D721Med (cell line): Measurements from ENCODE around the gene ADGRD2.

Experiments used
- DNase-seq: peaks from one replicate; pipeline ENCODE4 v3.0.0; 2011; ENCODE audit warnings: low spot score; ENCODE audit not compliant: insufficient read length
- FAIRE-seq: peaks from 2 replicates; lab custom pipeline; 2011; peaks lifted over from hg19 to GRCh38; lab: Jason Lieb, UNC
- TF ChIP-seq, protein P1 (sequence below): IDR thresholded peaks from 2 replicates; pipeline ENCODE4 v1.5.1; 2012; ENCODE audit warnings: mild to moderate bottlenecking, control low read depth; ENCODE audit not compliant: insufficient read depth; ENCODE audit errors: missing control alignments

ADGRD2 gene

DNA sequence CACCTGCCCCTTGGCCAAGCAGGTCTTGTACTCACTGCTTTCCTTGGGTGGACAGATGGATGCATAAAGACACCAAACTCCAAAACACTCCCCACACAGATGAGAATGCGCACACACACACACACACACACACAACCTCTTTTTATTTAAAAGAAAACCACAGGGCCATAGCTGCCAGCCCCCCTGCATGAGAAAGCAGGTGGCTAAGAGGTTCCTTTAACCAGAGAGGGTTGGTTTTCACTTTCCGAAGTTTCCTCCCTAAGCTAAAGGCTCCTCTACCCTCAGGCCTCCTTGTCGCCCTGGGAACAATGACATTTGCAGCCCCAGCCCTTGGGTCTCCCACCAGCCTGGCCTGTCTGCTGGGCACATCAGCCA is 45.8 kb downstream of the ADGRD2 start:
- no peak for FAIRE-seq
- TF ChIP-seq, protein P1, sequence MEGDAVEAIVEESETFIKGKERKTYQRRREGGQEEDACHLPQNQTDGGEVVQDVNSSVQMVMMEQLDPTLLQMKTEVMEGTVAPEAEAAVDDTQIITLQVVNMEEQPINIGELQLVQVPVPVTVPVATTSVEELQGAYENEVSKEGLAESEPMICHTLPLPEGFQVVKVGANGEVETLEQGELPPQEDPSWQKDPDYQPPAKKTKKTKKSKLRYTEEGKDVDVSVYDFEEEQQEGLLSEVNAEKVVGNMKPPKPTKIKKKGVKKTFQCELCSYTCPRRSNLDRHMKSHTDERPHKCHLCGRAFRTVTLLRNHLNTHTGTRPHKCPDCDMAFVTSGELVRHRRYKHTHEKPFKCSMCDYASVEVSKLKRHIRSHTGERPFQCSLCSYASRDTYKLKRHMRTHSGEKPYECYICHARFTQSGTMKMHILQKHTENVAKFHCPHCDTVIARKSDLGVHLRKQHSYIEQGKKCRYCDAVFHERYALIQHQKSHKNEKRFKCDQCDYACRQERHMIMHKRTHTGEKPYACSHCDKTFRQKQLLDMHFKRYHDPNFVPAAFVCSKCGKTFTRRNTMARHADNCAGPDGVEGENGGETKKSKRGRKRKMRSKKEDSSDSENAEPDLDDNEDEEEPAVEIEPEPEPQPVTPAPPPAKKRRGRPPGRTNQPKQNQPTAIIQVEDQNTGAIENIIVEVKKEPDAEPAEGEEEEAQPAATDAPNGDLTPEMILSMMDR = no peak
- no peak for DNase-seq

DNA sequence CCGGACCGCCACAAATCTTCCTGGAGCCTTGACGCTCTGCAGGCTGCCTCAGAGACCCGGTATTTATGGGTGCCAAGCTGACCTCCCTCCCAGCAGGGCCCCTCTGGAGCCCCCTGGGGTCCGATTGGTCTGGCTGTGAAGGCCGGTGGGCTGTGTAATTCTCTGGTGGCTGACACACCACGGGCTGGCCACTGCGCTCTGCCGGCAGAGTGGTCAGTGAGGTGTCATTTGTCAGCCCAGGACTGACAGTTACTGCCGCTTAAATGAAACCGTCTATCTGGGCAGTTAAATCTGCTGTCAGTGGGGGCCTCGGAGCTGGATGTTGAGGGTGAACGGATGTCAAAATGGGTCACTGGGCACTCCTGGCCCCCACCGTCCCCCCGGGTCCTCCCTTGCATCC is 46.2 kb downstream of the ADGRD2 start:
- DNase-seq (no peak), FAIRE-seq (no peak)
- TF ChIP-seq, protein P1 = no peak

DNA sequence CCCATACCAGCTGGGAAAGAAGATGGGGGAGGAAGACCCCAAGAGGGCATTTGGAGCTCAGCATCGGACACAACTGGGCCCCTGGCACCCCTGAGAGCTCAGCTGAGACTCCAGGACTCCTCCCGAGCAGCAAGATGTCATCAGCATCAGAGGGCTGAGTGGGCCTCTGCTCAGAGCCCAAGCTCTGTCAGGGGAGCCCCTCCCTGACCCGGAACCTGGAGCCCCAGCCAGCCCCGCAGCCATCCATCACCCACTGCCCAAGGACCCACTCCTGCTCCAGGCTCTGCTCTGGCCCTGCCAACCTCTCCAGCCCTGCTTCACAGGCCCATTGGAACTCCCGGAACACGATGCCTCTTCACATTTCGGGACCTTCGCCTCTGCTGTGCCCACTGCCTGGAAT is 47.2 kb downstream of the ADGRD2 start:
- TF ChIP-seq, protein P1 = no peak
- no peak for DNase-seq
- no peak for FAIRE-seq

DNA sequence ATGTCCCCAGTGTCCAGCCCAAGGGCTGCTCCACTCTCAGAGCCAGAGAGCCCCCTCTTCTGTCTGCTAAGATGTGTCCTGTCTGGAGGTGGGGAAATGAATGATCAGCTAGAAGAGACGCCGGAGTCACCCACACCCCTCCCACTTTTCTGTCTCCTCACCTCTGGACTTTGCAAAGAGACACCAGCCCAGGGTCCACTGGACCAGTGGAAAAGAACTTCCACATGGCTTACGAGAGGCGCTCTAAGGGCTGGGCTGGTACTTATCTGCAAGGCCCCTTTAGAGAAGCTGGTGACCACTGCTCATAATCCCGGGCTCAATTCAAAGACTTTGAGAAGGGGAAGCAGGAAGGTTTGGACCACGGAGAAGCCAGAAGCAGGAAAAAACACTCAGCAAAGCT is 47.8 kb downstream of the ADGRD2 start:
- TF ChIP-seq, protein P1 = no peak

DNA sequence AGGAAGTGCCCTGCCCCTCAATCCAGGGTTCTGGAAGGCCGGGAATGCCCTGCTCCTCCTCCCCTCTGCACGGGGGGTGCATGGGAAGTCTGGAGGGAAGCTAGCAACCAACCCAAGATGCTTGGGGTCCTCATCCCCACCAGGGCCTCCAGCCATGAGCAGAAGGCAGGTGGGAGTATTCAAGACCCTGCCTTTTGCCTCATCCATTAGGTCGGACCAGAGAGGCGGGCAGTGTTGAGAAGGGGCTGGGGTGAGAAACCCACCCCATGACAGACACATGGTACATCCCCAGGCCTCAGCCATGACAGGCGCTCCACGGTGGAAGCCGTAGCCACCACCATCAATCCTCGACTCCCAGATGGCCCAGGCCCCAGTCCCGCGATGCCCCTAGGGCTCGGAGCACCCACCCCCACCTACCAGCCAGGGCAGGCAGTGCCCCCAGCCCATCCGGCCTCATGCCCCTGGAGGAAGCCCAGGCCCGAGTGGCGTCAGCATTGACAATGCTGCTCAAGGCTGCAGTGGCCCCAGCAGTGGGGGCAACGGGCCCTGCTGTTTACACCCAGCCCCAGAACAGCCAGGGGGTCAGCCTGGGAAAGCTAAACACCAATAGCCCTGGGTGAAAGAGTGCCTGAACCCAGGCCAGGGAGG is 48.4 kb downstream of the ADGRD2 start:
- DNase-seq (no peak), FAIRE-seq (no peak)
- TF ChIP-seq, protein P1 = no peak

More for the DNA sequence above, 47.8 kb downstream of the ADGRD2 start:
- FAIRE-seq (no peak), DNase-seq (no peak)

DNA sequence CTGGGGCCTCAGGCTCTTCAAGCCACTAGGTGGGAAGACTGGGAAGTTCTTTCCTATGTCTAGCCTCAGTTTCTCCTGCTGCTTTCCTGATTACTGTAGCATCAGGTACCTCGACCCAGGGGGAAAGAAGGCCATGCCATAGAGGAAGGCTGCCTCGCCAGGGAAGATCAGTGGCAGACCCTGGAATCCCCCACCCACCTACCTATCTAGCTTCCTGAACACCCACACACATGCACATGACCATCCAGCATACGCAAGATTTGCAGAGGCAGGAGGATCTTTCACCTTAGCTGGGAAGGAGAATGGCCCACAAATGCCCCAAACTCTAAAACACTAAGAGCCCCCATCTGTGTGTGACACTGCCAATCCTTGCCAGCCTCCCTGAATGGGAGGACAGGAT is 49.0 kb downstream of the ADGRD2 start:
- TF ChIP-seq, protein P1 = no peak
- DNase-seq = no peak
- FAIRE-seq = no peak

DNA sequence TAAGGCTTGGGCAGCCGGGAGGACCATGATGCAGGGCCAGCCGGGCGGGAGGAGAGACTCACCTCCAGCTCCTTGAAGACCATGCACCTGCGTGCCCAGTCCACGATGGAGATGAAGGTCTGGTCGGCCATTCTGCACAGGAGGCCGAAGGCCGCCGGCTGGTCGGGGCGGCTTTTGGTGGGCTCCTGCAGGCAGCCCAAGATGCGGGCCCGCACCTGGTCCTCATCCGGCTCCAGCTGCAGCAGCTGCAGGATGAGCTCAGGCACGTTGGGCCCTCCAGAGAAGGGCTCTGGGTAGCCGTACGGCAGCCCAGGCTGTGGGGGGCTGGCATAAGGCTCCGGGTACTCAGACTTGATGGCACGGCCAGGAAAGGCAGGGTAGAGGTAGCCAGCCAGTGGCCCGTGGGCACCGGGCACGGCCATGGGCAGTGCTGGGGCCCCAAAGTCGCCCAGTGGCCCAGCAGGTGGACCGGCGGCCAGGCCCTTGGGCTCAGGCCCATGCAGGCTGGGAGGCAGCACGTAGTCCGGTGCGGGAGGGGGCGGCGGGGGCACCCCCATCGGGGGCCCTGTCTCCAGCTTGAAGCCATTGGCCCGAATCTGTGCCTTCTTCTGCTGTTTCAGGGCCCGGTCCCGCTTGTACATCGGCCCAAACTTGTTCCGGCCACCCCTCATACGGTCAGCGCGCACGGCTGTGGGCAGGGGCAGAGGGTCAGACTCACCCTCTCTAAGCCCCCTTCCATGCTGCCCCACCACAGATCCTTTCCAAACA is 50.0 kb downstream of the ADGRD2 start:
- no peak for FAIRE-seq
- TF ChIP-seq, protein P1 = no peak
- no peak for DNase-seq
